ENCODE measurements around the gene PRORP. TPM values are rescaled to one million over a fixed set of nuclear protein-coding genes. Genes with fewer than 3 reads are reported as not detected.

PRORP gene
- total RNA-seq, 2 experiments from 2014 or later = 45.2 to 52.2 TPM

- Histone ChIP-seq H4K20me1 (ENCODE audit: insufficient read depth, low read length) (no peaks in the 10 kb centered on the region), H3K27ac (ENCODE audit: low read depth, low read length, poor library complexity, severe bottlenecking) (no peak overlapping the region), H2AFZ (ENCODE audit: low read length) (no peak overlapping the region), H3K4me3 (ENCODE audit: low read depth, low read length, poor library complexity, severe bottlenecking) (no peak overlapping the region), H3K4me2 (ENCODE audit: low read length) (no peak overlapping the region), H3K36me3 (ENCODE audit: insufficient read depth, low read length) (peaks cover 47% of the 10 kb centered on the region), H3K9me3 (ENCODE audit: low read length) (peaks cover 5% of the 10 kb centered on the region; the same call in 1 of the 2 replicates), H3K9me2 (ENCODE audit: insufficient read depth, low read length) (no peaks in the 10 kb centered on the region), H3K4me1 (ENCODE audit: insufficient read depth, low read length, poor library complexity, severe bottlenecking) (no peaks in the 10 kb centered on the region), H3K79me2 (ENCODE audit: insufficient read depth, low read depth, low read length) (0 out of 2 replicates have a peak, but pooled peaks cover 7% of the 10 kb centered on the region)
- intact Hi-C loops (cut with micrococcal nuclease; ENCODE audit: unreplicated experiment) = no loop called here
- BruUV-seq (replicated peaks) = no TSS peak
- ChIA-PET POLR2A (interaction anchor here (1.0 kb wide), 1 partner anchor 9 kb away, joined by 4 read pairs; no protein-coding TSS in a partner anchor), CTCF (ENCODE audit: unreplicated experiment) (no interaction called here)
- no peak for DNase-seq (ENCODE audit: low spot score)
- no peak for TF ChIP-seq EZH2phosphoT487 (IDR thresholded peaks at IDR 0.05; ENCODE audit: borderline replicate concordance, low read depth, low read length)
- no peak for TF ChIP-seq CTCF (conservative IDR thresholded peaks at IDR 0.05; ENCODE audit: low read length)
Measured at GRCh38 chr14:35163384-35163783, 41.0 kb downstream of the PRORP start.

GRCh38 chr14:35164849-35165248 lies 42.5 kb downstream of the PRORP start:
- Histone ChIP-seq H3K36me3 (ENCODE audit: insufficient read depth, low read length) (peaks cover 43% of the 10 kb centered on the region), H3K9me2 (ENCODE audit: insufficient read depth, low read length) (no peaks in the 10 kb centered on the region), H3K4me2 (ENCODE audit: low read length) (no peak overlapping the region), H2AFZ (ENCODE audit: low read length) (no peak overlapping the region), H3K4me1 (ENCODE audit: insufficient read depth, low read length, poor library complexity, severe bottlenecking) (no peaks in the 10 kb centered on the region), H3K79me2 (ENCODE audit: insufficient read depth, low read depth, low read length) (peaks cover 7% of the 10 kb centered on the region; the same call in 1 of the 2 replicates), H4K20me1 (ENCODE audit: insufficient read depth, low read length) (no peaks in the 10 kb centered on the region), H3K9me3 (ENCODE audit: low read length) (peaks cover 6% of the 10 kb centered on the region; the same call in 1 of the 2 replicates), H3K4me3 (ENCODE audit: low read depth, low read length, poor library complexity, severe bottlenecking) (no peak overlapping the region), H3K27ac (ENCODE audit: low read depth, low read length, poor library complexity, severe bottlenecking) (no peak overlapping the region)
- ChIA-PET CTCF (ENCODE audit: unreplicated experiment) (no interaction called here), POLR2A (interaction anchor here (1.0 to 1.2 kb wide), 2 partner anchors 9 to 280 kb away, joined by 3 read pairs; no protein-coding TSS in a partner anchor)
- BruUV-seq (replicated peaks) = no TSS peak
- intact Hi-C loops (cut with micrococcal nuclease; ENCODE audit: unreplicated experiment) = no loop called here
- DNase-seq (ENCODE audit: low spot score) = no peak
- no peak for TF ChIP-seq EZH2phosphoT487 (IDR thresholded peaks at IDR 0.05; ENCODE audit: borderline replicate concordance, low read depth, low read length)
- TF ChIP-seq CTCF (conservative IDR thresholded peaks at IDR 0.05; ENCODE audit: low read length) = no peak

- H3K9me2 ChIP-seq (ENCODE audit: insufficient read depth, low read length) = no peaks in the 10 kb centered on the region
- H3K9me3 ChIP-seq (ENCODE audit: low read length) = peaks cover 6% of the 10 kb centered on the region; the same call in 1 of the 2 replicates
- H3K79me2 ChIP-seq (ENCODE audit: insufficient read depth, low read depth, low read length) = peaks cover 7% of the 10 kb centered on the region; the same call in 1 of the 2 replicates
- H3K4me3 ChIP-seq (ENCODE audit: low read depth, low read length, poor library complexity, severe bottlenecking) = no peak overlapping the region
- no peak overlapping the region for H3K4me2 ChIP-seq (ENCODE audit: low read length)
- CTCF ChIA-PET (ENCODE audit: unreplicated experiment) = no interaction called here
- no peaks in the 10 kb centered on the region for H4K20me1 ChIP-seq (ENCODE audit: insufficient read depth, low read length)
- no peaks in the 10 kb centered on the region for H3K4me1 ChIP-seq (ENCODE audit: insufficient read depth, low read length, poor library complexity, severe bottlenecking)
- POLR2A ChIA-PET = interaction anchor here (0.6 to 1.5 kb wide), 3 partner anchors 12 to 277 kb away, joined by 3 to 6 read pairs (median 4); no protein-coding TSS in a partner anchor
- no peak overlapping the region for H3K27ac ChIP-seq (ENCODE audit: low read depth, low read length, poor library complexity, severe bottlenecking)
- TF ChIP-seq CTCF (conservative IDR thresholded peaks at IDR 0.05; ENCODE audit: low read length) (no peak), EZH2phosphoT487 (IDR thresholded peaks at IDR 0.05; ENCODE audit: borderline replicate concordance, low read depth, low read length) (no peak)
- no peak overlapping the region for H2AFZ ChIP-seq (ENCODE audit: low read length)
- intact Hi-C loops (cut with micrococcal nuclease; ENCODE audit: unreplicated experiment) = no loop called here
- peaks cover 57% of the 10 kb centered on the region for H3K36me3 ChIP-seq (ENCODE audit: insufficient read depth, low read length)
- DNase-seq (ENCODE audit: low spot score) = no peak
- no TSS peak for BruUV-seq (replicated peaks)
Measured at GRCh38 chr14:35167496-35167895, 45.1 kb downstream of the PRORP start.
